GM21447 (cell line): ENCODE measurements around the gene COMT.

Source experiments
- ATAC-seq: cut with Tn5 transposase; IDR thresholded peaks from one replicate; pipeline ENCODE4 v1.9.1; 2021; ENCODE audit not compliant: unreplicated experiment

The COMT gene

GRCh38 chr22:19992481-19992911 is 50.9 kb downstream of the COMT start:
- ATAC-seq, result no peak

- no peak for ATAC-seq
Observed at GRCh38 chr22:19992921-19993355, 51.4 kb downstream of the COMT start.

GRCh38 chr22:19993926-19994325 is 52.4 kb downstream of the COMT start:
- no peak for ATAC-seq

GRCh38 chr22:19994851-19995610 is 53.5 kb downstream of the COMT start:
- ATAC-seq, result no peak

- ATAC-seq, result no peak
Observed at GRCh38 chr22:19995611-19996339, 54.2 kb downstream of the COMT start.

GRCh38 chr22:19996694-19997384 is 55.3 kb downstream of the COMT start:
- no peak for ATAC-seq

GRCh38 chr22:19997561-19998231 is 56.1 kb downstream of the COMT start:
- ATAC-seq, result no peak

GRCh38 chr22:19998232-19998951 is 56.8 kb downstream of the COMT start:
- no peak for ATAC-seq

GRCh38 chr22:19998991-19999820 is 57.6 kb downstream of the COMT start:
- ATAC-seq, result no peak

GRCh38 chr22:20000246-20001081 is 58.9 kb downstream of the COMT start:
- no peak for ATAC-seq

- no peak for ATAC-seq
Observed at GRCh38 chr22:20001082-20001638, 59.6 kb downstream of the COMT start.

GRCh38 chr22:20002128-20002527 is 60.6 kb downstream of the COMT start:
- no peak for ATAC-seq

GRCh38 chr22:20002636-20003035 is 61.1 kb downstream of the COMT start:
- ATAC-seq, result no peak

GRCh38 chr22:20003304-20003703 is 61.7 kb downstream of the COMT start:
- no peak for ATAC-seq

GRCh38 chr22:20004464-20004863 is 62.9 kb downstream of the COMT start:
- no peak for ATAC-seq

GRCh38 chr22:20008221-20008995 is 66.8 kb downstream of the COMT start:
- ATAC-seq, result no peak

GRCh38 chr22:20009018-20009491 is 67.5 kb downstream of the COMT start:
- ATAC-seq, result no peak
